GM23248 (cell line): Measurements from ENCODE around the gene WDR35.

Experiments used
- EZH2 ChIP-seq: fragments of 200-600 bp; sonication (generic); IDR thresholded peaks from 2 replicates; pipeline ENCODE4 v1.6.1; 2018; ENCODE audit warnings: antibody characterized with exemption, mild to moderate bottlenecking; ENCODE audit not compliant: insufficient read depth, poor library complexity, severe bottlenecking
- EZH2phosphoT487 ChIP-seq: fragments of 200-600 bp; sonication (generic); IDR thresholded peaks from 2 replicates; pipeline ENCODE4 v1.6.1; 2018; ENCODE audit warnings: antibody characterized with exemption, moderate library complexity, mild to moderate bottlenecking, low read depth; ENCODE audit not compliant: insufficient read depth

- TF ChIP-seq EZH2phosphoT487 (no peak), EZH2 (no peak)
Observed at GRCh38 chr2:20025065-20025786, 35.3 kb upstream of the WDR35 start.
